GM13976 (cell line): ENCODE measurements around the gene SMAP1.

Experiments
- DNase-seq: peaks from one replicate; pipeline ENCODE4 v3.0.0; 2012; ENCODE audit warnings: low spot score
- in situ Hi-C: fragments of 300-500 bp; cut with MboI; formaldehyde crosslinking; loops from one replicate; pipeline ENCODE4 v1.12.0; 2022; ENCODE audit warnings: low sequenced_read_pairs, mixed read lengths, inconsistent platforms; ENCODE audit not compliant: unreplicated experiment
- TF ChIP-seq, protein P1 (sequence below): IDR thresholded peaks from 2 replicates; pipeline ENCODE4 v1.5.1; 2012; ENCODE audit warnings: borderline replicate concordance, mild to moderate bottlenecking; ENCODE audit not compliant: insufficient read depth; ENCODE audit errors: extremely low read depth, missing control alignments, control extremely low read depth

The SMAP1 gene

GRCh38 chr6:70819646-70820045 is 152.0 kb downstream of the SMAP1 start:
- DNase-seq, result no peak
- in situ Hi-C loops, result no loop called here
- TF ChIP-seq, protein P1, sequence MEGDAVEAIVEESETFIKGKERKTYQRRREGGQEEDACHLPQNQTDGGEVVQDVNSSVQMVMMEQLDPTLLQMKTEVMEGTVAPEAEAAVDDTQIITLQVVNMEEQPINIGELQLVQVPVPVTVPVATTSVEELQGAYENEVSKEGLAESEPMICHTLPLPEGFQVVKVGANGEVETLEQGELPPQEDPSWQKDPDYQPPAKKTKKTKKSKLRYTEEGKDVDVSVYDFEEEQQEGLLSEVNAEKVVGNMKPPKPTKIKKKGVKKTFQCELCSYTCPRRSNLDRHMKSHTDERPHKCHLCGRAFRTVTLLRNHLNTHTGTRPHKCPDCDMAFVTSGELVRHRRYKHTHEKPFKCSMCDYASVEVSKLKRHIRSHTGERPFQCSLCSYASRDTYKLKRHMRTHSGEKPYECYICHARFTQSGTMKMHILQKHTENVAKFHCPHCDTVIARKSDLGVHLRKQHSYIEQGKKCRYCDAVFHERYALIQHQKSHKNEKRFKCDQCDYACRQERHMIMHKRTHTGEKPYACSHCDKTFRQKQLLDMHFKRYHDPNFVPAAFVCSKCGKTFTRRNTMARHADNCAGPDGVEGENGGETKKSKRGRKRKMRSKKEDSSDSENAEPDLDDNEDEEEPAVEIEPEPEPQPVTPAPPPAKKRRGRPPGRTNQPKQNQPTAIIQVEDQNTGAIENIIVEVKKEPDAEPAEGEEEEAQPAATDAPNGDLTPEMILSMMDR, result no peak

DNA sequence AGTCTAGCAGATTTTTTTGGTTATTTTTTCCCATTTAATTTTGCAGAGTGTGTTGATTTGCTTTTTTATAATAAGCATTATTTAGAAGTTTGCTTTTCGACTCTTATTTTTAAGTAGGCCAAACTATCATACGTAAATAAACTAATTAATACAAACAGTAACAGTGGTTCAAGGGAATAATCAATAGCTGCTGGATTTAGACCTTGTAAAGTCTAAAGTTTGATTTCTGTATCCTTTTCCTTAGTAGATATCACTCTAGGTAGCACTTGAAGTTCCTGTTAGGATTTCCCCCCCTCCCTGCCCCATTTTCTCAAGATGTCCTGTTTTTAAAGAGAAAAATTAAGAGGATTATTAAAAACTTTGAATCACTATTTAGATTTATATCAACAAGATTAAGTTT is 153.1 kb downstream of the SMAP1 start:
- in situ Hi-C loops, result no loop called here

DNA sequence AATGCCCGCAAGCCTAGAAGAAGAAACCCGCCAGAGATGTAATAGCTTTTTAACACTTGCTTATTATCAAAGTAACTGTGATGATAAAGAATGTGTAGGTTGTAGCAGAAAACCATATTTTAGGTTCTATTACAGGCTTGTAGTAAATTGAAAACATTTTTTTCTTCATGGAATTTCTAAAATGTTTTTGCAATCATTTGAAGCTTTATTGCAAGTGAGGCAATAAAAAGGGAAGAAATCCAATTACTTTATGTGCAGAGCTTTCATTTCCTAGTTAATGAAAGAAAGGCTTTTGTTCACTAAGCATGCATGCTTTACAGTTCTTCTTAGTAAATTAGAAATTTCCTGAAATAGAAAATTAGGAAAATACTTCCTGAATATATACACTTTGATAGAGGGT is 154.1 kb downstream of the SMAP1 start:
- in situ Hi-C loops, result no loop called here
- TF ChIP-seq, protein P1, result no peak
- DNase-seq, result no peak

More for the DNA sequence above, 153.1 kb downstream of the SMAP1 start:
- DNase-seq, result no peak
- TF ChIP-seq, protein P1, result no peak

GRCh38 chr6:70823651-70824050 is 156.0 kb downstream of the SMAP1 start:
- in situ Hi-C loops, result no loop called here
- TF ChIP-seq, protein P1, result no peak
- DNase-seq, result peak; percentile 7

DNA sequence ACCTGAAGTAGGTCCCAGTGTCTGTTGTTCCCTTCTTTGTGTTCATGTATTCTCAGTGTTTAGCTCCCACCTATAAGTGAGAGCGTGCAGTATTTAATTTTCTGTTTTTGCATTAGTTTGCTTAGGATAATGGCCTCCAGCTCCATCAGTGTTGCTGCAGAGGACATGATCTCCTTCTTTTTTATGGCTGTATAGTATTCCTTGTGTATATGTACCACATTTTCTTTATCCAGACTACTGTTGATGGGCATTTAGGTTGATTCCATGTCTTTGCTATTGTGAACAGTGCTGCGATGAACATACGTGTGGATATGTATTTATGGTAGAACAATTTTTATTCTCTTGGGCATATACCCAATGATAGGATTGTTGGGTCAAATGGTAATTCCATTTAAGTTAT is 163.7 kb downstream of the SMAP1 start:
- in situ Hi-C loops, result no loop called here
- TF ChIP-seq, protein P1, result no peak
- DNase-seq, result no peak

- in situ Hi-C loops, result no loop called here
- TF ChIP-seq, protein P1, result no peak
- no peak for DNase-seq
These were observed 166.8 kb downstream of the SMAP1 start for GRCh38 chr6:70834520-70834919.

GRCh38 chr6:70838907-70839285 is 171.2 kb downstream of the SMAP1 start:
- TF ChIP-seq, protein P1, result no peak
- no peak for DNase-seq

More at GRCh38 chr6:70838907-70839285, 171.2 kb downstream of the SMAP1 start:
- in situ Hi-C loops, result no loop called here
